GM19463 (cell line): ENCODE measurements around the gene CSNK2B.

Experiments
- ATAC-seq: cut with Tn5 transposase; IDR thresholded peaks from one replicate; pipeline ENCODE4 v1.9.1; 2021; ENCODE audit warnings: mild to moderate bottlenecking, moderate library complexity; ENCODE audit not compliant: unreplicated experiment

CSNK2B gene

GRCh38 chr6:31660381-31661261, 5.3 kb upstream of the CSNK2B start, which contains the start of gene C6orf47:
C6orf47 (minus strand) TSS chr6:31660778; CDS start chr6:31659947, 831 bp downstream.
- peak; percentile 64 for ATAC-seq

DNA sequence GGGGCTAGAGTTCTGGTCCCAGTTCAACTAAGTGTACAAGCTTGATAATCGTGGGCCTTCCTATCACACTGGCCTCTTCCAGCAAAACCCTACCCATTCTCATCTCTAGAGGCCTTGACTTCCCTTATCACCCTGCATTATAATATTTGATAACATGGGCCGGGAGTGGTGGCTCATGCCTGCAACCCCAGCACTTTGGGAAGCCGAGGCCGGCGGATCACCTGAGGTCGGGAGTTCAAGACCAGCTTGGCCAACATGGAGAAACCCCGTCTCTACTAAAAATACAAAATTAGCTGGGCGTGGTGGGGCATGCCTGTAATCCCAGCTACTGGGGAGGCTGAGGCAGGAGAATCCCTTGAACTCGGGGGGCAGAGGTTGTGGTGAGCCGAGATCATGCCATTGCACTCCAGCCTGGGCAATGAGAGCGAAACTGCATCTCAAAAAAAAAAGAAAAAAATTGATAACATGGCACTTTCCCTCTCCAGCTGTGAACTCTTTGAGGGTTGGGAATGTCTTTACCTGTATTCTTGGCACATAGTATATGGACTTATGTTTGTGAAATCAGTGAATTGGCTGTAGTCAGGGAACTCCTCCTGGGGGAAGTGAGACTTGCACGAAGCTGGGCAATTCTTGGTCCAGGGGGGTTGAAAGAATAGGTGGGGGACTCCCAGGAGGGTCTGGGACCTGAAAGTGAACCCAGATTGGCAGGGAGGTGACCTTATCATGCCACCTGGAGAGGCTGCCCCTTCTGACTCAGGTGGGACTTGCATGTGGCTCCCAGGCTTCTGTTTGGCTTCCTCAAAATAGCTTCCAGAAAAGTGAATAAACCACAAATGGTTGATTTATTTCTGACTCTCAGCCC, 4.4 kb upstream of the CSNK2B start:
- ATAC-seq = no peak

GRCh38 chr6:31662124-31662723, 3.7 kb upstream of the CSNK2B start:
- no peak for ATAC-seq

DNA sequence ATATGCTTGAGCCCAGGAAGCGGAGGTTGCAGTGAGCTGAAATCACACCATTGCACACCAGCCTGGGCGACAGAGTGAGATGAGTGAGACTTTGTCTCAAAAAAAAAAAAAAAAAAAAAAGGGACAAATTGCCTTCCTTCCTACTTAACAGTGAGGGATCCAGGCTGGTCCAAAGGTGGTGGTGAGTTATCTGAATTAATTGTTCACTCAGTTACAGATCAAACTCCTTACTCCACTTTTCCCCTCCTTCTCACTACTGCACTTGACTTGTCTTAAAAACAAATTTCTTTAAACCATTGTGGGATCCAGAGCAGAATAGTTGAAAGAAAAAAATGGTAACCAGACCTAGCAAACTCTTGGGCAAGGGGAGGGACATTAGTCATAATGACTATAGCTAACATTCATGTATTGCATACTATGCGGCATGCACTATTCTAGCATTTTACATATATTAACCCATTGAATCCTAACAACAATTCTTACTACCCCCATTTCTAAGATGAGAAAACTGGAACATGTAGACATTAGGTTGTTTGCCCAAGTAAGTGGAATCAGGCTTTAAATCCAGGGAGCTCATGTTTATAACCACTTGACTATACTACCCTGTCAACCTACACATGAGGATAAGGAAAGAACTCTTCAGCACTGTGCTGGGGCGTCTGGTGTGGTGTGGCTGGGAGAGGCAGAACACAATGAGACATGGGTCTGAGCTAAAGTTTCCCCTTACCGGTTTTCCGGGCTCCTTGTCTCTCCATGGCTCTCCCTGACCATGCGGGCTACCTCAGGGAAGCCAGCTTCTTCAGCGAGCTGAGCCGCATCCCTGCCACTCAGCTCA, 2.5 kb upstream of the CSNK2B start:
- no peak for ATAC-seq

- ATAC-seq = no peak
Observed at GRCh38 chr6:31663961-31664789, 1.7 kb upstream of the CSNK2B start.

DNA sequence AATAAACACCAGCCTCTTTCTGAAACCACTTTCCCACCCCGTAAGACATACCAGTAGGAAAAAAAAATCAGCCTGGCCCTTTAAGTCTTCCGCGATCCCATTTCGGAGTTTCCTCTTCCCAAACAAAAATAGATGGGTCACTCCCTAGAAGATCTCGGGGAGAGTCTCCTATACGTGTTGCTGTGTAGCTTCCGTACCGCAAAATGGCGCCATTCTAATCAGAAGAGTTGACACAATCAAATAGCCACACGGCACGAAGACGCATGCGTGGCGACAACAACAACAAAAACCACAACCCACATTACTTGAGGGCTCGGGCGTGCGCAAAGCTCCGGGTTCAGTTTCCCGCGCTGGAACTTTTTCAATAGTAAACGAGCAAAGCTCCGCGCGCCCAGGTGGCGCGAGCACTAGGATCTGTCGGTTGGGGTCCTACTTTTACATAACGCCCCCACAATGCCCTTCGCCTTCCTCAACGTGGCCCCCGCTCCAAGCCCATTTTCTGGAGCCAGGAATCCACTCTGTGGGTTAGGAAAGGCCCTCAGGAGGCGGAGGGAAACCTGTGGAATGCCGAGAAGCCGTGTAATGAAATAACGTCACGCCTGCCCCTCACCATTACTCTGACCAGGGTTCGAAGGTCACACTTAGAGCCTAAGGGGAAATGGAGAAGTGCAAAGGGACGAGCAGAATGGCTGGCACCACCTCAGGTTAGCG, 935 bp upstream of the CSNK2B start, which contains the start of gene GPANK1:
TSS of gene GPANK1 (minus strand) at position 208 of the 711 bp plus-strand sequence. CDS start 519 bp downstream, outside the sequence.
- no peak for ATAC-seq

DNA sequence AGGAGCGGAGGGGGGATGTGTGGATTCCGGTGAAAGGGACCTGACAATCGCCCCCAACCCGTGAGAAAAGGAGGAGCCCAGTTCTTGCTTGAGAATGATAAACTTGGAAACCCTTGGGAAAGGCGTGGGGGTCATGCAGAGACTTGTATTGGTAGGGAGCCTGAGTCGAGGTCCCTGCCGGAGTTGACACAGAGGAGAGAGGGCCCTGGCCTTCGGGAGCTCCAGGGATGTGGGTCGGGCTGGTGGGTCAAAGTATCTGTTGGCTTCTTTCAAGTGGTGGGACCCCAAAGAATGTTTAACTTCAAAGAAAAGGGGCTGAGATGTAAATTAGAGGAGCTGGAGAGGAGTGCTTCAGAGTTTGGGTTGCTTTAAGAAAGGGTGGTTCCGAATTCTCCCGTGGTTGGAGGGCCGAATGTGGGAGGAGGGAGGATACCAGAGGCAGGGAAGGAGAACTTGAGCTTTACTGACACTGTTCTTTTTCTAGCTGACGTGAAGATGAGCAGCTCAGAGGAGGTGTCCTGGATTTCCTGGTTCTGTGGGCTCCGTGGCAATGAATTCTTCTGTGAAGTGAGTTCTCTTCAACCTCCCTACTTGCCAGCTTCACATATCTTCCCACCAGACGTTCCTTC, 571 bp downstream of the CSNK2B start:
- ATAC-seq = no peak

- ATAC-seq = no peak
Observed at GRCh38 chr6:31669676-31670075, 3.8 kb downstream of the CSNK2B start, which contains the start of gene LY6G5B. LY6G5B (plus strand) TSS chr6:31669976; CDS start chr6:31670951, 975 bp downstream.

DNA sequence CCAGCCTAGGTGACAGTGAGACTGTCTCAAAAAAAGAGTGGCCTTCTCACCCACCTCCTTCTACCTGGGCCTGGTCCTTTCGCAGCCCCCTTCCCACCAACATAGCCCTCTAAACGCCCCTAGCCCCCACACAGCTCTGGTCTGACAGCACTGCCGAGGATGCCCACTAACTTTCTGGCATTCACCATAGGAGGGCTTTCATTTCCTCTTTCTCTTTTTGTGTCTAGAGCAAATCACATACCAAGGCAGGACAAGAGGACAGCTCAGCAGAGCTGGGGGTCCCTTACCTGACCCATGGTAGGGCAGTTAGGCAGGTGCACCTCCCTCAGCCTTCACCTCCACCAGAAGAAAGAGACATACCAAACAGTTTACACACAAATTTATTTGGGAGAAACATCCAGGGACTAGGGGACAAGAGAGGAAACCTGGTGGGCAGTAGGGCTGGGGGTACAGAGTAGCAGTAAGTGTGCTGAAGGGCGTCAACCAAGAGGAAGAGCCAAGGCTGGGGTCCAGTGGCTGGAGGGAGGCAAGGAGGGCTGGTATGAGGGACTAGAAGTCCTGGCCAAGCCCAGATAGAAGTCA, 10.5 kb downstream of the CSNK2B start:
- no peak for ATAC-seq

GRCh38 chr6:31676904-31677303, 11.0 kb downstream of the CSNK2B start:
- no peak for ATAC-seq

DNA sequence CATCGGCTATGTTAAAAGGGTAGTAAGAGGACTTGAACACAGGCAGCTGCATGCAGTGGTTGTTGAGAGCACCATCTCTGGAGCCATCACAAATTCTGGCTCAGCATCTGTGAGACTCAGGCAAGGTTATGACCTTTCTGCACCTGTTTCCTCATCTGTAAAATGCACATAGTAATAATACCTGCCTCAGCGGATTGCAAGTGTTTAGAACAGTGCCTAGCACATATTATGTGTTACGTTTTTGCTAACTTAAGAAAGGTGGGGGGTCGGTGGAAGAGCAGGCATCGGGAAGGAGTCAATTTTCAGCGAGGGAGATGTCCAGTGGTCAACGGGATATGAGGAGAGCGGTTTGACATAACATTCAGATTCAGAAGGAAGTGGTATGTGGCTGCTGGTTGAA, 12.1 kb downstream of the CSNK2B start:
- ATAC-seq = no peak

- ATAC-seq = no peak
Observed at GRCh38 chr6:31680226-31681134, 14.6 kb downstream of the CSNK2B start, which contains the start of gene LY6G5C. LY6G5C (minus strand) TSS chr6:31681067; CDS start chr6:31680373, 694 bp downstream.

DNA sequence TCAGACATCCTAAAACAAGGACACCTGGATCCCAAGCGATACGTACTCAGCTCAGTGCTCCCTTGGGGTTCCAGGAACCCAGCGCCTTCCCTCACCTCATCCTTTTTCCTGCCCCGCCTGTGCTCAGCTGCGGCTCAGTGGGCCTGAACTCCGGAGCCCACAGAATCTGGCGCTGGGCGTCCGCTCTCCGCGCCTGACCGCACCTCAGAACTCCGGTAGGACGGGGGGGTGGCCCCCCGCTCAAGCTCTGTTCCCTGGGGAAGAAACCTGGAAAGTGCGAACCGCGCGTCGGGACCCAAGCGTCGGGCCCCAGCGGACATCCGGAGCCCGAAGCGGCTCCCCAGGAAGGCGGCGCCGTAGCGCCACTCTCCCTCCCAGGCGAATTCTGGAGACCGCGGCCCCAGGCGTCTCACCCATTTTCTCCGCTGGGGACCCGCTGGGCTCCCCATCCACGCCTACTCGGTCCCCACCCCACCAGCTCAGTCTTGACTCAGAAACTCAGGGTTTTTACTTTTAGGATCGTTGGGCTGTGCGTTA, 15.3 kb downstream of the CSNK2B start:
- ATAC-seq = no peak

- ATAC-seq = no peak
Observed at GRCh38 chr6:31683591-31683990, 17.7 kb downstream of the CSNK2B start.

DNA sequence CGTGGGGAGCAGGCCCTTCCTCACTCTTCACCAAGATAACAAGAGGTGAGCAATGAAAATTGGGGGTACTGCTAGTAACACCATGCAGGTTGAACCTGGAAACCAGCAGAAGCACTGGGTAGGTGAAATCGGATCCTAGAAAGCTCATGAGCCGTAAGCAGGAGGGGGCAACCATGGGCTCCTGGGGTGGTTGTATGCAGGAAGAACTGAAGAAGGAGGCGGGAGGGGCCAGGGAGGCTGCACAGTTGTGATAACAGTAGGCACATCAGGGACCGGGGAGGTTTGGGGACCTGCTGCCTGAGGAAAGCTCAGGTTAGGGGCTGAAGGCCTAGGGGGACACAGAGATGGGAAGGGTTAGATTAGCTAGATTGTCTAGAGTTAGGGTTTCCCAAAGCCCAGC, 20.6 kb downstream of the CSNK2B start:
- ATAC-seq = no peak

- ATAC-seq = no peak
Observed at GRCh38 chr6:31687321-31687720, 21.4 kb downstream of the CSNK2B start.
